H7 (cell line): ENCODE results near the gene SAMD11. TPM values are rescaled to one million over a fixed set of nuclear protein-coding genes. Genes with fewer than 3 reads are reported as not detected.
"Not testable (repeated sequence)": the region's sequence is repeated elsewhere in the genome, so short reads cannot be mapped to it uniquely, and the experiment has no call there.

Experiments used
- DNase-seq: peaks from one replicate; pipeline ENCODE4 v3.0.0; 2012
- H3K27me3 ChIP-seq: 2 replicates; pipeline ENCODE4 v1.6.0; 2011; ENCODE audit warnings: mild to moderate bottlenecking, low read length; ENCODE audit not compliant: control insufficient read depth, insufficient read depth
- H3K36me3 ChIP-seq: replicated peaks from 2 replicates; pipeline ENCODE4 v1.5.1; 2011; ENCODE audit warnings: low read length; ENCODE audit not compliant: control insufficient read depth, insufficient read depth
- H3K4me3 ChIP-seq: 2 replicates; pipeline ENCODE4 v1.5.1; 2011; ENCODE audit warnings: low read depth, mild to moderate bottlenecking, control low read depth, low read length, moderate library complexity; ENCODE audit not compliant: insufficient read depth
- total RNA-seq: library from RNA; depleted of rRNA; stranded (reverse); fragments of >200 nt; shearing (Covaris generic); gene quantifications from 2 replicates; pipeline ENCODE4 v1.2.3, GENCODE V29; 2014; rRNA removed

Gene SAMD11, protein sequence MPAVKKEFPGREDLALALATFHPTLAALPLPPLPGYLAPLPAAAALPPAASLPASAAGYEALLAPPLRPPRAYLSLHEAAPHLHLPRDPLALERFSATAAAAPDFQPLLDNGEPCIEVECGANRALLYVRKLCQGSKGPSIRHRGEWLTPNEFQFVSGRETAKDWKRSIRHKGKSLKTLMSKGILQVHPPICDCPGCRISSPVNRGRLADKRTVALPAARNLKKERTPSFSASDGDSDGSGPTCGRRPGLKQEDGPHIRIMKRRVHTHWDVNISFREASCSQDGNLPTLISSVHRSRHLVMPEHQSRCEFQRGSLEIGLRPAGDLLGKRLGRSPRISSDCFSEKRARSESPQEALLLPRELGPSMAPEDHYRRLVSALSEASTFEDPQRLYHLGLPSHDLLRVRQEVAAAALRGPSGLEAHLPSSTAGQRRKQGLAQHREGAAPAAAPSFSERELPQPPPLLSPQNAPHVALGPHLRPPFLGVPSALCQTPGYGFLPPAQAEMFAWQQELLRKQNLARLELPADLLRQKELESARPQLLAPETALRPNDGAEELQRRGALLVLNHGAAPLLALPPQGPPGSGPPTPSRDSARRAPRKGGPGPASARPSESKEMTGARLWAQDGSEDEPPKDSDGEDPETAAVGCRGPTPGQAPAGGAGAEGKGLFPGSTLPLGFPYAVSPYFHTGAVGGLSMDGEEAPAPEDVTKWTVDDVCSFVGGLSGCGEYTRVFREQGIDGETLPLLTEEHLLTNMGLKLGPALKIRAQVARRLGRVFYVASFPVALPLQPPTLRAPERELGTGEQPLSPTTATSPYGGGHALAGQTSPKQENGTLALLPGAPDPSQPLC
- total RNA-seq: 14.8 and 17.4 TPM in 2 replicates

DNA sequence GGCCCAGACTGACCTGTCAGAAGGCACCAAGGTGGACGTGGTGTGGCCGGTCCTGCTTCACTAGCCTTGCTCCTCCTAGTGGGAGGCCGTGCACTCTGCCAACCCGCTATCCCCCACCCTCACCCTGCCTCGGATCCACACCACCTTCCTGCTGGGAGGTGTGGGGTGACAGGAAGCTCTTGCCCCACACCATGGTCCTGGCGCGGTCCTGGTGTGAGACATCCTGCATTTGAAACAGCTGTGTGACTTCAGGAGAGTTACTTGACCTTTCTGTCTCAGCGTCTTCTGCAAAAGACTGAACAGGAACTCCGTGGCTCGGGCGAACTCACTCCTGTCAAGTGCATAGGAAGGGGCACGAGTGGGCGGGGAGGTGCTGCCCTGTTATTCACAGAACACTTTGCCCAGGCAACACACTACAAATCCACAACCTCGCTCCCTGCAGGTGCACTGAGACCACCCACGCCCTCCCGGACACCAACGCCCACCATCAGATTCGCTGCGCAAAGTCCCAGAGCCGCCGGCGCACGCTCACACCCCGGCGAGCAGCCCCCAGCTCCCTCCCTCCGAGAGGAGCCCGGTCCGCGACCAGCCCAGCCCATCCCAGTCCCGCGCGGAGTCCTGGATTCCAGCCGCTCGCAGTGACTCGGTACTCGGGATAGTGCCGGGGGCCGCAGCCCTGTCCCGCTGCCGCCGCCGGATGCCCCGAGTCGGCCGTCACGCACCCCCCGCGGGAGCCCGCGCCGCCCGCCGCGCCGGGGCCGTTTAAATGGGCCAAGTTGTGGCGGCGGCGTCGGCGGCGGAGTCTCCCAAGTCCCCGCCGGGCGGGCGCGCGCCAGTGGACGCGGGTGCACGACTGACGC, at the start of gene SAMD11:
TSS of gene SAMD11 (plus strand) at position 793 of the 860 bp plus-strand sequence. CDS start 509 bp downstream, outside the sequence.
- peak; percentile 88 for DNase-seq
- Histone ChIP-seq H3K4me3 (peak within 1 kb of the TSS; percentile 43), H3K36me3 (no peaks in the 10 kb centered on the region), H3K27me3 (peaks cover 89% of the 10 kb centered on the region)

DNA sequence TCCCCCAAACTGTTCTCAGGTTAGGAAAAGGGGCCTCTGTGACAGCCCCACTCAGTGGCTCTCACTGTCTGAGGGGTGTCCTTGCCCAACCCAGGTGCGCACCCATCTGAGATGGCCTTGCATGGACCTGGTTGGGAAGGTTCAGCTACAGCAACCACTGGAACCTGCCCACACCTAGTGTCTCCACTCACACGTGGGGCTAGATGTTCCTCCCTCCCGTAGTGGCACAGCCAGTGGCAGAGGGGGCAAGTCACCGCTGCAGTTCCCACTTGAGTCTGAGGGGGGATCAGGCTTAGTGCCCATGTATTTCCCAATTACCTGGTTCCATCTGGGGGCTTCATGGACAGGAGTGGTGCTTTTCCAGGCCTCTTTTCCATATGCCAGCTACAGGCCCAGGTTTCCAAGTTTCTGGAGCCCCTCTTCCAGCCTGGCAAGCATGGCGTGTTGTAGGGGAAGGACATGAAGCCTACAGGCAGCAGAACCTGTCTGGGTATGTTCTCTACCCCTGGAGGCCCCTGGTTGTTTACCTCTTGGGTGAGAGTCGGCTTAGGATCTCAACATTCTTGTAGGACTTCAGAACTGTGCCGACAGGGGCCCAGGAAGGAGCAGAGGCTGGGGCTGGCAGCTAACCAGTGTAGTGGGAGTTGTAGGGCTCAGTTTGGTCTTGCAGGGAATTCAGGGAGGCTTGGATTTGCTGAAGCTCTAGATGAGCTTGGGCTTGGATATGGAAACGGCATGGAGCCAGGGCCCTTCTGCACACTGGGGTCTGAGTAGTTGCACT, 47.1 kb upstream of the SAMD11 start:
- not testable (repeated sequence) for H3K36me3 ChIP-seq, H3K4me3 ChIP-seq, H3K27me3 ChIP-seq
- DNase-seq: peak; percentile 42

DNA sequence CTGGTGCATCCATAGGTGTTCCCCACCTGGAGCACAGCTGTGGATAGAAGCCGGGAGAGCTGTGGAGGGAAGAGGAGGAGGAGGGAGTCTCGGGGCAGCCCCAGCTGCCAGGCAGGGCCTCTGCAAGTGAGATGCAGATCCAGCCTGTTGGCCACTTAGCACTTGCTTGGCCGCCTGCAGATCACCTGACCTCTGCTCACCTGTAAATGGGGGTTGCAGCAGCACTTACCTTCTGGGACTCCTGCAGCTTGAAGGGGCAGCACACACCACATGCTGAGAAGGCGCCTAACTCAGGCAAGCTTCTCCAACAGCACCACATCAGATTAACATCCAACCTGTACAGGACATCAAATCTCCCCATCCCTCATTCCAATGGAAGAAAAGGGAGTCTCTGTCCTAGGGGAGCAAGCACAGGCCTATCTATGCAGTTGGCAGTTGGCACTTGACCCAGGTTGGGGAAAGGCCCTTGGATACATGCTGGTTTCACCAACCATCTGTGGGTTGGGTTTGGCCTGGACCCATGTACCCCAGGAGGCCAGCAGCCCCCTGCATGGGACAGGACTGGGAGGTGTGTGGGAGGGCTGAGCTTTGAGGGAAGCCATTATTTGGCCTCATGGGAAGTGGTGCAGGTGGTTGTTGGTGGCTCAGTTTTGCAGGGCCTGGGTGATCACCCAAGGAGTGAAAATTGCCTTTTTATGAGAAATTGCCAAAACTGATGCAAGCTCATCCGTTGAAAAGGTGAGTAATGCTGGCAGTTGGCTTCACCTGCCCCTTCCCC, 46.3 kb upstream of the SAMD11 start:
- peak; percentile 6 for DNase-seq
- not testable (repeated sequence) for H3K4me3 ChIP-seq, H3K27me3 ChIP-seq, H3K36me3 ChIP-seq

GRCh38 chr1:880511-880910, 43.2 kb upstream of the SAMD11 start:
- H3K4me3 ChIP-seq, DNase-seq, H3K36me3 ChIP-seq, H3K27me3 ChIP-seq: not testable (repeated sequence)

DNA sequence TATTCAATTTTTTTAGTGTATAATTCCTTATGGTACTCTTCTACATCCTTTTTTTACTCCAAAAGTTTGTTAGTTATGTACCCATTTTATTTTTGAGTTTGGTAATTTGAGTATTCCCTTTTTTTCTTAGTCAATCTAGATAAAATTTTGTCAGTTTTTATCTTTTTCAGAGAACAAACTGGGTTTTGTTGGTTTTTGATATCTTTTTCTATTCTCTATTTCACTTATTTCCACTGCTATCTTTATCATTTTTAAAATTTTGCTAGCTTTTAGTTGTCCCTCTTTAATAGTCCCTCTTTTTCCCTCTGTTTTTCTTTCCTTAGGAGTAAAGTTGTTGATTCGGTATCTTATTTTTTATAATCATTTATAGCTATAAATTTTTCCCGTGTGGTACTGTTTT, 42.8 kb upstream of the SAMD11 start:
- not testable (repeated sequence) for DNase-seq, H3K4me3 ChIP-seq, H3K36me3 ChIP-seq, H3K27me3 ChIP-seq

DNA sequence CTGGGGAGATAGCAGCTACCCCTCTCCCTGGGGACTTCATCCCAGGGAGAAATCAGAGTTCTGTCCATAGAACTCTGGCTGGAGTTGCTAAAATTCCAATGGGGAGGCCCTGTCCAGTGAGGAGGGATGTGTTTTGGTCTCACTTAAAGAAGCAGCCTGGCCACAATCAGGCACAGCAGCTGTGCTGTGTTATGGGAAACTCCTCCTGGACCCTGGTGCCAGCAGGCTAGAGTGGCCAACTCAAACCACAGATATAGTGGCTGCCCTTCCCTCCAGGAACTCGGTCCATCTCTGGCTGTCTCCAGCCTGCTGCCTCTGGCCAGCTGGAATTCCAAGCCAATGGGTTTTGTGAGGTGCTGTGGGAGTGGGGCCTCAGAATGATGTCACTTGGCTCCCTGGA, 37.4 kb upstream of the SAMD11 start:
- DNase-seq: no peak
- H3K4me3 ChIP-seq: no peak overlapping the region
- peaks cover 9% of the 10 kb centered on the region for H3K27me3 ChIP-seq
- no peaks in the 10 kb centered on the region for H3K36me3 ChIP-seq

DNA sequence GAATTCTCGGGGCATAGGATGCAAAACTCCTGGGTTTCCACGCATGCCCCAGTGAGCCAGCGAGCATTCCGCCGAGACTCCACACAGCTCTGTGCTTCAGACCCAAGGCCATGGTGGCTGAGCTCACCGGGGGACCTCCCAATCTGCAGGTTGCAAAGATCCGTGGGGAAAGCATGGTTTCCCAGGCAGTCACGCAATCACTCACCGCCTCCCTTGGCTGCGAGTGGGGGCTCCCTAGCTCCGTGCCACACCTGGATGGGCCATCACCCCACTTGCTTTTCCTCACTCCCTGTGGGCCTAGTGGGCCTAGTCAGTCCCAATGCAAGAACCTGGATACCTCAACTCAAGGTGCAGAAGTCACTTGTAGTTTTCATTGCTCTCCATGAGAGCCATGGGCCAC, 37.0 kb upstream of the SAMD11 start:
- Histone ChIP-seq H3K4me3 (no peak overlapping the region), H3K27me3 (peaks cover 9% of the 10 kb centered on the region), H3K36me3 (no peaks in the 10 kb centered on the region)
- no peak for DNase-seq

GRCh38 chr1:888297-888696, 35.4 kb upstream of the SAMD11 start:
- Histone ChIP-seq H3K27me3 (peaks cover 9% of the 10 kb centered on the region), H3K4me3 (no peak overlapping the region), H3K36me3 (no peaks in the 10 kb centered on the region)
- DNase-seq: no peak

DNA sequence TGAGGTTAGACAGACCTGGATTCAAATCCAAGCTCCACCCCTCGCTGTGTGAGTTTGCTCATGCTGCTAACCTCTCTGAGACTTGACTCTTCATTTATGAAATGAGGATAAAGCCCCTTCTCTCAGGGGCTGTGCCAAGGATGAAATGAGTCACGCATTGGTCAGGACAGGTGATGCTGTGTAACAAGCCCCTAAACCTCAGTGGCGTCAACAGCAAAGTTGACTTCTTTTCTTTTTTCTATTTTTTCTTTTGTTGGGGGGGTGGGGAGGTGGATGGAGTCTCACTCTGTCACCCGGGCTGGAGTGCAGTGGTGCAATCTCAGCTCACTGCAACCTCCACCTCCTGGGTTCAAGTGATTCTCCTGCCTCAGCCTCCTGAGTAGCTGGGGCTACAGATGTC, 33.9 kb upstream of the SAMD11 start:
- not testable (repeated sequence) for H3K36me3 ChIP-seq, DNase-seq, H3K4me3 ChIP-seq, H3K27me3 ChIP-seq

- not testable (repeated sequence) for H3K36me3 ChIP-seq, H3K4me3 ChIP-seq, DNase-seq, H3K27me3 ChIP-seq
Observed at GRCh38 chr1:890234-890633, 33.5 kb upstream of the SAMD11 start.

GRCh38 chr1:890661-891060, 33.1 kb upstream of the SAMD11 start:
- H3K4me3 ChIP-seq: no peak overlapping the region
- DNase-seq: no peak
- peaks cover 9% of the 10 kb centered on the region for H3K27me3 ChIP-seq
- H3K36me3 ChIP-seq: no peaks in the 10 kb centered on the region

GRCh38 chr1:897226-897625, 26.5 kb upstream of the SAMD11 start:
- no peaks in the 10 kb centered on the region for H3K36me3 ChIP-seq
- peak; percentile 1 for DNase-seq
- no peaks in the 10 kb centered on the region for H3K27me3 ChIP-seq
- no peak overlapping the region for H3K4me3 ChIP-seq

- not testable (repeated sequence) for H3K36me3 ChIP-seq, H3K27me3 ChIP-seq, H3K4me3 ChIP-seq
- DNase-seq: peak; percentile 1
Observed at GRCh38 chr1:897951-898350, 25.8 kb upstream of the SAMD11 start.
